ENCODE results near the gene ZHX3.

Gene ZHX3

GRCh38 chr20:41200446-41201202 is 116.9 kb downstream of the ZHX3 start:
- H3K4me3 ChIP-seq (ENCODE audit: low read depth, low read length), result no peak overlapping the region

DNA sequence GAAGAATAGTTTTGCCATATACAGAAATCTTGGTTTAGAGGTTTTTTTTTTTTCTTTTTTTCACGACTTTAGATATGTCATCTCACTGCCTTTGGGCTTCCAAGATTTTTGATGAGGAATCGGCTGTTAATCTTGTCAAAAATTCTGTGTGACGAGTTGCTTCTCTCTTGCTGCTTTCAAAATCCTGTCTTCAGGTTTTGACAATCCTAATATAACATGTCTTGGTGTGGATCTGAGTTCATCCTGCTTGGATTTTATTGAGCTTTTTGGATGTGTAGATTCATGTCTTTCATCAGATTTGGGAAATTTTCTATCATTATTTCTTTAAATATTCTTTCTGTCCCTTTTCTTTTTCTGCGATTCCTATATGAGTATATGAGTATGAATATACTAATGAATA is 119.1 kb downstream of the ZHX3 start:
- H3K4me3 ChIP-seq (ENCODE audit: low read depth, low read length), result no peak overlapping the region

GRCh38 chr20:41196653-41197225 is 120.8 kb downstream of the ZHX3 start:
- no peak overlapping the region for H3K4me3 ChIP-seq (ENCODE audit: low read depth, low read length)

DNA sequence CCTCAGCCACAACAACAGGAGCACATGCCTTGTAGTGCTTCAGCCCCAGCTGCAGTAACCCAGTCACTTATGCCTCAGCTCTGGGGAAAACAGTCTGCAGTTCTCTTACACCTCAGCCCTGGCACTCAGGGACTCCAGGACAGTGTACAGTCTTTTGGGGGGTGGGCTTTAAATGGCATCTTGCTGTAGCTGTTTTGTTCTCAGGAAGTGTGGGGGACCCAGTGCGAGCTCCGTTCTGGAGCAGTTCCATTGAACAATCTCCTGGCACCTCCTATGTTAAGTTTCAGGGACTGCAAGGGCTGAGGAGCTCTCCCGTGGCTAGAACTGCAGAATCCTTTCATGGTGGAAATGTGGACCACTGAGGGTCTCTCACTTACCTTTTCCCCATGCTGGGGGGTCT is 125.0 kb downstream of the ZHX3 start:
- H3K4me3 ChIP-seq (ENCODE audit: low read depth, low read length), result no peak overlapping the region

DNA sequence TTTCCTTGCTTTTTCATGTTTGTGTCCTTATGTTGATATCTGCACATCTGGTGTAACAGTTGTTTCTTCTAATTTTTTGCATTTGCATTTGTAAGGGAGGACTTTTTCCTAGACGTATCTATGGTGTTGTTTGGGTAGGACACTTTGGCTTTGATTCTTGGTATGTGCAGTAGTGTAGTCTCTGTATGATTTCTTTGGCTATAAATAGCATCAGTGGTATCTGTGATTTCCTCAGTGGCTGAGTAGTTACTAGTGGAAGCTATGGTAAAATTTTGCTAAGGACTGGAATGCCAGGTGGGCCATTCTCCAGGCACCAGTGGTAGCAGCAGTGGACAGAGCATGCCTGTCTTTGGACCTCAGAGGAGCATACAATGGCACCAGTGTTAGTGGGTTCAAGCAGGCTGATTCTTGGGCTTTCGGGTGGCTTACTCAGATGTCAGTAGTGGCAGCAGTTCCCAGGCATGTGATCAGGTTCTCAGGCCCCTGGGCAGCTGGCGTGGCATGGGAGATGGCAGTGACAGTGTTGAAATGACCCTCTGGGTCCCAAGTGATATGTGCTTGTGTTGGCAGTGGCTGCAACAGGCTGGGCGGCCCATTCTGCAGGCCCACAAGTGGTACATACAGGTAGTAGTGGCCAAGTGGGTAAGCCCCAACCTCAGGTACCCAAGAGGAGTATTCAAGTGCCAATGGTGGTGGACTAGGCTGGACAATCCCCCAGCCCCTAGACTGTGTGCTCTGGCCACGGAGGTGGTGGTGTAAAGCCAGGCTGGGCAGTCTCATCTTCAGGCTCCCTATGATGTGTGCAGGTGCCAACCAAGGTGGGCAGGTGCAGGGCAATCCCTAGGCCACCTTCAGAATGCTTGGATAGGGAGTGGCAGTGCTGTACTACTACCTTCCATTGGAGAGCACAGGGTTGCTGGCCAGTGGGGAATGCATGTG is 125.7 kb downstream of the ZHX3 start:
- H3K4me3 ChIP-seq (ENCODE audit: low read depth, low read length), result no peak overlapping the region

GRCh38 chr20:41187668-41188067 is 129.9 kb downstream of the ZHX3 start:
- H3K4me3 ChIP-seq (ENCODE audit: low read depth, low read length), result no peak overlapping the region

GRCh38 chr20:41185013-41185757 is 132.3 kb downstream of the ZHX3 start:
- no peak overlapping the region for H3K4me3 ChIP-seq (ENCODE audit: low read depth, low read length)

DNA sequence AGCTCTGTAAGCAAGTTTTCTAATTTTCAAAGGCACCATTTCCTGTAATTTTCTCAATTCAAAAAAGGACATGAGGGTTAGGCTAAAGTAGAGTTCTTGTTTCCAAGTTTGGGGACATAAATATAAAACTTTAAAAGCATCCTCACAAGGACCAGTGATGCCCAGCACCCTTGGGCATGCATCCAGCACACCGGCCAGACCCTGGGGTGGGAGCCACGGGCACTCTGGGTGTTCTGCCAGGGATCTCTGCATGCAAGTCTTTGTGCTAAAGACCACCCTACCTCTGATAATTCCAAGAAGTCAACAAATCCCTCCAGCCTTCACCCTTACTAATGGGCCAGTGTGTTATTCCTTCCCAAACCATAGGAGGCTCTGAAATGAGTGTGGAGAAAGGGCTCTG is 133.7 kb downstream of the ZHX3 start:
- H3K4me3 ChIP-seq (ENCODE audit: low read depth, low read length), result no peak overlapping the region

GRCh38 chr20:41183391-41183790 is 134.1 kb downstream of the ZHX3 start:
- H3K4me3 ChIP-seq (ENCODE audit: low read depth, low read length), result no peak overlapping the region

GRCh38 chr20:41182296-41183212 is 135.0 kb downstream of the ZHX3 start:
- no peak overlapping the region for H3K4me3 ChIP-seq (ENCODE audit: low read depth, low read length)

DNA sequence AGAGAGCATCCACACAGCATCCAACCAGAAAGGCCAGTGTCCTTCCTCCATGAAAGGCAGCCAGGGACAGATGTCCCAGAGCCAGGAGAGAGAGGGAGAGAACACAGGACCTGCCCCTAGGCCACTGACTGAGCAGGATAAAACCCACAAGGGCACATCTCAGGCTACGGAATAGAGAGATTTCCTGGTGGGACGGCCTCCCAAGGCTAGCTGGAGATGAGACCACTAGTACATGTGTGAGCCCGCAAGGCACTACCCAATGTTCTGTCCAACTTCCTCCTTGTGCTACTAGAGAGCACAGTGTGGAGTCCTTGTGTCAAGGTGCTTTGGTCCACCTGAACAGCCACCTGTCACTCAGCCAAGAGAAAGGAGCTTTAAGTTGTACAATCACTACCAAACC is 136.0 kb downstream of the ZHX3 start:
- no peak overlapping the region for H3K4me3 ChIP-seq (ENCODE audit: low read depth, low read length)

DNA sequence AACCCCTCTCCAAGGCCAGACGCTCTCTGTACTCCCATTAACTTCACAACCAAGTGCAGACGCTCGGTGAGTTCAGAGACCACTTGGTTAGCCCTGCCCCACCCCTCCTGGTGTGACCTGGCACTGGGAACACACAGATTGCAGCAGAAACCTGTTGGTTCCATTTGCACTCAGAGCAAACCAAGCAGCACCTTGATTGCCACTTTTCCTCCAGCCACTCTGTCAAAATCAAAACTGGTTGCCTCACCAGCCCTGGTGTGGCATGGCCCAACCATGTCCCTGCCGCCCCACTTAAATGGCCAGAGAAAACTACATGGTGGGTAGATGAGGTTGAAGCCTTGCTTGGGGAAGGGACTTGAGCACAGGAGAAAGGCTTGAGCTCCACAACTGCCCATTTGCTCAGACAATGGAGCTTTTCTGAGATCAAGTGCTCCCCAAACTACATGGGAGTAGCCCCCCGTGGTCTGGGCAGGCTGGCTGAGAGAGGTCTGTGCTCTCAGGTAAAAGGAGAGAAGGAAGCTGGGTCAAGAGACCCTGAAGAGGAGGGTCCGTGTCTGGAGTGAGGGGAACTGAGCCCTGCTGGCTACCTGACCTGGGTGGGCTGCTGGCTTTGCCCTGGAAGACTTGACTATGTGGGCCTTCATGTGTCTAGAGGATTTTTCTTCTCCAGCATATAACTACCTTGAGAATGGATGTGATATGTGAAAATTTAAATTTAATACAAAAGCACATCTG is 136.8 kb downstream of the ZHX3 start:
- H3K4me3 ChIP-seq (ENCODE audit: low read depth, low read length), result no peak overlapping the region

DNA sequence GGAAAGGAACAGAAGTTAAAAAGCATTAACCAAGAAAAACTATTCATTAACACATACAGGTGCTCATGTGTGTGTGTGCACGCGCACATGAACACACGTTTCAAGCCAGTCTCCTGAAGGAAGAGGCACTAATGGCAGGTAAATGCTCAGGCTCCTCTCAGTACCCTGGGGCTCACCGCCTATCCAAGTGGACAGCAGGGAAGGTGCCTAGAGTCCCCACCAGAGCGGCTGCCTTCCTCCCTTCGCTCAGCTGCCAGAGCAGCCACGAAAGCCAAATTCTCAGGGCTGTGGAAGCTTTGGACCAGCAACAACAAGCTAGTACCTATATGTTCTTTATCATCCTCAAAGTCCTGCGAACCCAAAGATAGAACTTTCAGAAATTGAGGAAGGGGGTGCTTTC is 137.6 kb downstream of the ZHX3 start:
- no peak overlapping the region for H3K4me3 ChIP-seq (ENCODE audit: low read depth, low read length)

DNA sequence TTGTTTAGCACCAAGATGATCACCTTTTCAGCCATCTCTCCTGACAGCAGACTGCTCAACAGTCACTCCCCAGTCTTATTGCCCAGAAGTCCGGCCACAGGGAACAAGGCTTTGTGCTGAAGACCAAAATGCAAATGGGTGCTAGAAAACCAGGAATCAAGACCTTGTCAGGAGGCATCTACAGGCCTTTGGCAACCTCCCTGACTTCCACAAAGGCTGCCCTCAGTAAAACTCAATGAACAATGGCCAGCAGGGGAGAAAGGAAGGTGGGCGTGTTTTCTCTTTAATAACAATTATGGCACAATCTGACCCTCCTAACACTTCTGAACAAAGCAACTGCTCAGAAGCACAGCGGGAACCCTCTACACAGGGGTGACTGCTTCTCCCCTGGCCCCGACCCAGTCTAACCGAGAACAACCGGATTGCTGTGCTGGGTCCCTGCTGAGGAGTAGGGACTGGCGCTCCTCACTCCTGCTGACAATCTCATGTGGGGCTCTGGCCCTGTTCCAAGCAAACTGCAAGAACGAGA is 138.6 kb downstream of the ZHX3 start:
- no peak overlapping the region for H3K4me3 ChIP-seq (ENCODE audit: low read depth, low read length)

- H3K4me3 ChIP-seq (ENCODE audit: low read depth, low read length), result no peak overlapping the region
Observed at GRCh38 chr20:41178495-41178894, 139.0 kb downstream of the ZHX3 start.

GRCh38 chr20:41177636-41178035 is 139.9 kb downstream of the ZHX3 start:
- no peak overlapping the region for H3K4me3 ChIP-seq (ENCODE audit: low read depth, low read length)

DNA sequence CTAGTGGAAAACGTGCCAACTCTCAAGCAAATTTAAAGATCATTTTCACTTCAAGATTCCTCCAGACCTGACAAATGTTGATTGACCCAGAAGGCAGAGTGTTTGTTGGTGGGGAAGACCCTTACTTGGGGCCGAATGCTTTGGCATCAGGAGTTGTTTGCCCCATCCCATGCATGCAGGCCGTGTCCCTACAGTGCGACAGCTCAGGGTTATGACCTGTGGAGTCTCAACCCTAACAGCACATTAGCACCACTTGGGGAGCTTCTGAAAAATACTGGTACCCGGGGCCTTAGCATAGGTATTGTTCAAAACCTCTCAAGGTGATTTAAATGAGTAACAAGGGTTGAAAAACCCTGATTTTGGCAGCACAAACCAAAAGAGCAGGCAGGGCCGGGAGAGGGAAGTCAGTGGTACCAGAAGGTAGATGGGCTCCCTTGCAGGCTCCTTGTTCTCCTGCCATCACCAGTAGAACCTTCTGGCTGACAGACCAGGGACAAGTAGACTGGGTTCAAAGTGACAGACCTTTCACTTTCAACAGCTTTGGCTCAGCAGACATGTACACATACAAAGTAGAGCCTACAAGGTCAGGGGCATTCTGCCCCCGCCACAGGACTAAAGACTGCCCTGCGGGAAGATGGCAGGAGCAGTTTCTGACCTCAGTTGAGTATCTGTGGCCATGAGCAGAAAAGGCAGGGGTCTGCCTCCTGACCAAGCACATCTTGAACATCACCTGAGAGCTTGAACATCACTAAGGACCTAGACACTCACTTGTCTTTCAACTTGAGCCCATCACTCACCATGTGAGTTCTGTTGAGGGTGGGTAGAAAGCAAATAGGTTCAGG is 140.6 kb downstream of the ZHX3 start:
- H3K4me3 ChIP-seq (ENCODE audit: low read depth, low read length), result no peak overlapping the region

- no peak overlapping the region for H3K4me3 ChIP-seq (ENCODE audit: low read depth, low read length)
Observed at GRCh38 chr20:41175727-41176330, 141.7 kb downstream of the ZHX3 start.
